ENCODE data around the gene UIMC1.
A peak's percentile ranks its signal among the peaks of the same experiment; 100 is the strongest.
"Not testable (repeated sequence)": the region's sequence is repeated elsewhere in the genome, so short reads cannot be mapped to it uniquely, and the experiment has no call there.

Gene UIMC1

DNA sequence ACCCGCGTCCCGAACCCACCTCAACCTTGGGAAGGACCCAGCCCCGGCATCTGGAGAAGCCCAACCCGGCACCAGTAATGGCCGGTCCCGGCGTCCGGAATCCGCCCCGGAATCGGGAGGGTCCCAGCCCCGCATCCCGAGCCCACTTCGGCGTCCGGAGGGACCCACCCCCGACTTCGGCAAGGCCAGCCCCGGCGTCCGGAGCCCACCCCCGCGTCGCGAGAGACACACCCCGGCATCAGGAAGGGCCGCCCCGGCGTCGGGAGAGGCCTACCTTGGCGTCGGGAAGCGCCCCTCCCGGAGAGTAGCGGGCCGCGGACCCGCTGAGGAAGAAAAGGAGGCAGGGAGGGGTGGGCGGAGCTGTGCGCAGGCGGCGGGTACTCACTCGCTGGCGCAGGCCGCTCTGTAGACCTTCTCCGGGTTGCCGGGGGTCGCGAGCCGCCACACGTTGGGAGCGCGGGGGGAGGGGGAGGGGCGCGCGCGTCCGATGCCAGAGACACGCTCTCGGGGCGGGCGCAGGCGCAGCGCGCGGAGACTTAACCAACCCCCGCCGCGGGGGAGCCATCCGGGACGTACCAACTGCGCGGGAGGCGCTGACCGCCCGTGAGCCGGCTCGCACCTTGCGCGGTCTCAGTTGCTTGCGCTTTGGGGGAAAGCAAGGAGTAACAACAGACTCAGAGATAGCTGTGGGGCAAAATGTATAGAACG, at the start of gene UIMC1:
Gene UIMC1, minus strand, starts transcription at position 515 of the 708 bp plus-strand sequence. CDS start 24,164 bp downstream, outside the sequence.
- Histone ChIP-seq H3K27me3 (ENCODE audit: insufficient read depth, low read length) (no peaks in the 10 kb centered on the region), H3K9ac (ENCODE audit: low read depth, low read length) (peak within 1 kb of the TSS; percentile 95), H3K4me3 (ENCODE audit: low read length) (peak within 1 kb of the TSS; percentile 93), H3K4me1 (ENCODE audit: insufficient read depth, low read length) (peaks cover 12% of the 10 kb centered on the region; the same call in 1 of the 2 replicates), H3K36me3 (ENCODE audit: insufficient read depth, low read depth, low read length) (no peaks in the 10 kb centered on the region), H3K9me3 (ENCODE audit: insufficient read depth, low read depth, low read length) (no peaks in the 10 kb centered on the region), H3K27ac (ENCODE audit: low read length) (peak within 1 kb of the TSS; percentile 68)

DNA sequence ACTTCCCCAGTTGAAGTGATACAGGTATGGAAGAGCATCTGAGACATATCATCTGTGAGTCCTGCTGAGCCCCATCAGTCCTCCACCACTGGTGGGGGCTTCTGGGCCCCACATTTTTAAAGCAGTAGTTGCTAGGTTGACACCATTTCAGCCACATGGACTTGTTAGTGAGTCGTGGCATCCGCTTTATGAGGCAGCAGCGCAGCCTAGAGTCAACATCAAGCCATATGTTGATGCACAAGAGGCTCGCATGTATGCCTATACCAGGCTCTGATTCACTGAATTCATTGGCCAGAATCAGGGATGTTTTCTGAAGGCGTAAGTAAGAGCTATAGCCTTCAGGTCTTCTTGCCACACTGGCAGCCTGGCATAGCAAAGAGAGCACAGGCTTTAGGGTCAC, 42.7 kb upstream of the UIMC1 start:
- H3K36me3 ChIP-seq (ENCODE audit: insufficient read depth, low read depth, low read length), result peaks cover 79% of the 10 kb centered on the region
- H3K27ac ChIP-seq (ENCODE audit: low read length), result no peak overlapping the region
- H3K4me1 ChIP-seq (ENCODE audit: insufficient read depth, low read length), result no peaks in the 10 kb centered on the region
- no peaks in the 10 kb centered on the region for H3K9me3 ChIP-seq (ENCODE audit: insufficient read depth, low read depth, low read length)
- no peaks in the 10 kb centered on the region for H3K27me3 ChIP-seq (ENCODE audit: insufficient read depth, low read length)
- H3K4me3 ChIP-seq (ENCODE audit: low read length), result no peak overlapping the region
- H3K9ac ChIP-seq (ENCODE audit: low read depth, low read length), result no peak overlapping the region

GRCh38 chr5:177048531-177048930, 42.0 kb upstream of the UIMC1 start:
- not testable (repeated sequence) for H3K27me3 ChIP-seq (ENCODE audit: insufficient read depth, low read length); H3K27ac ChIP-seq (ENCODE audit: low read length); H3K4me3 ChIP-seq (ENCODE audit: low read length); H3K4me1 ChIP-seq (ENCODE audit: insufficient read depth, low read length); H3K9me3 ChIP-seq (ENCODE audit: insufficient read depth, low read depth, low read length); H3K9ac ChIP-seq (ENCODE audit: low read depth, low read length)
- peaks cover 81% of the 10 kb centered on the region for H3K36me3 ChIP-seq (ENCODE audit: insufficient read depth, low read depth, low read length)

GRCh38 chr5:177045631-177046030, 39.1 kb upstream of the UIMC1 start:
- Histone ChIP-seq H3K27me3 (ENCODE audit: insufficient read depth, low read length) (no peaks in the 10 kb centered on the region), H3K9ac (ENCODE audit: low read depth, low read length) (no peak overlapping the region), H3K4me1 (ENCODE audit: insufficient read depth, low read length) (no peaks in the 10 kb centered on the region), H3K9me3 (ENCODE audit: insufficient read depth, low read depth, low read length) (no peaks in the 10 kb centered on the region), H3K36me3 (ENCODE audit: insufficient read depth, low read depth, low read length) (peaks cover 86% of the 10 kb centered on the region), H3K4me3 (ENCODE audit: low read length) (no peak overlapping the region), H3K27ac (ENCODE audit: low read length) (no peak overlapping the region)

DNA sequence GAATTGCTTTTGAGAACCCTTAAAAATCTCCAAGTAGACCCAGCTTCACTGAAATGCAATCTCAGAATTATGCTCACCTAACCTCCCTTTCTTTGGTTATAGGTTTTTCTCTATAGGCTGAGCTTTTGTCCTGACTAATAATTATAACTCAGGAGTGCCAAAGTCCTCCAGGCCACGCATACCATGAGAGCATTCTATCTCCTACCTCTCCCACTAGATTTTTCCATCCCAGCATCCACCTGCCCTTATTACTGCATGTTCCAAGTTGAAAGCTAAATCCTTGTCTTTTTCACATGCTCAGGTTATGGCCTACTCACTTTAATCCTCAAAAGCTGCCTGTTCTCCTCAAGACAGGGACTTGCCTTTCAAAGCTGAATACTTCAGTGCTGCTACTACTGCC, 38.1 kb upstream of the UIMC1 start:
- Histone ChIP-seq H3K27me3 (ENCODE audit: insufficient read depth, low read length) (no peaks in the 10 kb centered on the region), H3K9me3 (ENCODE audit: insufficient read depth, low read depth, low read length) (no peaks in the 10 kb centered on the region), H3K9ac (ENCODE audit: low read depth, low read length) (no peak overlapping the region), H3K4me1 (ENCODE audit: insufficient read depth, low read length) (no peaks in the 10 kb centered on the region), H3K27ac (ENCODE audit: low read length) (no peak overlapping the region), H3K36me3 (ENCODE audit: insufficient read depth, low read depth, low read length) (peaks cover 79% of the 10 kb centered on the region), H3K4me3 (ENCODE audit: low read length) (no peak overlapping the region)

DNA sequence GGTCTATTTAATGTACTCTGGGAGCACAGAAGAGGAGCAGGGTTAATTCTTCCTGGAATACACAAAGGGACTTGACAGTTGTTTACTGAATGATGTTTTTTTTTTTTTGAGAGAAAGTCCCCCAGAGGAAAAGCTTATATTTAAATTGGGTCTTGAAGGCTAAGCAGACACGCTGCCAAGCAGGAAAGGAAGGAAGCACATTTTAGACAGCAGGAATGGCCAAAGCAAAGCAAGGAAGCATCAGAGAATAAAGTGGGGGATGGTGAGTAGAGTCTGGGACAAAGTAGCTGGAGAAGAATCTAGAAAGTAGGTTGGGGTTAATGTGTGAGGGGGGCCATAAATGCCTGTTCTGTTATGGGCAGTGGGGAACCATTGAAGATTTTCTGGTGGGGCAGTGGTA, 37.4 kb upstream of the UIMC1 start:
- Histone ChIP-seq H3K4me3 (ENCODE audit: low read length) (no peak overlapping the region), H3K9ac (ENCODE audit: low read depth, low read length) (no peak overlapping the region), H3K4me1 (ENCODE audit: insufficient read depth, low read length) (no peaks in the 10 kb centered on the region), H3K36me3 (ENCODE audit: insufficient read depth, low read depth, low read length) (peaks cover 72% of the 10 kb centered on the region), H3K27me3 (ENCODE audit: insufficient read depth, low read length) (no peaks in the 10 kb centered on the region), H3K9me3 (ENCODE audit: insufficient read depth, low read depth, low read length) (no peaks in the 10 kb centered on the region), H3K27ac (ENCODE audit: low read length) (no peak overlapping the region)

DNA sequence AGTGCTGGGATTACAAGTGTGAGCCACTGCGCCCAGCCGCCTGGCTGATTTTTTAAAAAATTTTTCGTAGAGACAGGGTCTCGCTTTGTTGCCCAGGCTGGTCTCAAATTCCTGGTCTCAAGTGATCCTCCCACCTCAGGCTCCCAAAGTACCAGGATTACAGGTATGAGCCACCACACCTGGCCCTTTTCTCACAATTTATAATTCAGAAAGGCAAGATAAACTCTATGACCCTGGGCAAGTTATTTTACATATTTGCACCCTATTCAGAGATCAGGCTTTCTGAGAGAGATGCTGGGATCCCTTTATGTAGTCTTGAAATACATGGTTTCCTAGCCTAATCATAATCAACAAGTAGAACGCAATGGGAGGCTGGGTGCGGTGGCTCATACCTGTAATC, 36.5 kb upstream of the UIMC1 start:
- H3K9me3 ChIP-seq (ENCODE audit: insufficient read depth, low read depth, low read length), result no peaks in the 10 kb centered on the region
- H3K27ac ChIP-seq (ENCODE audit: low read length), result no peak overlapping the region
- H3K36me3 ChIP-seq (ENCODE audit: insufficient read depth, low read depth, low read length), result peaks cover 71% of the 10 kb centered on the region
- no peak overlapping the region for H3K9ac ChIP-seq (ENCODE audit: low read depth, low read length)
- no peaks in the 10 kb centered on the region for H3K27me3 ChIP-seq (ENCODE audit: insufficient read depth, low read length)
- no peak overlapping the region for H3K4me3 ChIP-seq (ENCODE audit: low read length)
- no peaks in the 10 kb centered on the region for H3K4me1 ChIP-seq (ENCODE audit: insufficient read depth, low read length)

DNA sequence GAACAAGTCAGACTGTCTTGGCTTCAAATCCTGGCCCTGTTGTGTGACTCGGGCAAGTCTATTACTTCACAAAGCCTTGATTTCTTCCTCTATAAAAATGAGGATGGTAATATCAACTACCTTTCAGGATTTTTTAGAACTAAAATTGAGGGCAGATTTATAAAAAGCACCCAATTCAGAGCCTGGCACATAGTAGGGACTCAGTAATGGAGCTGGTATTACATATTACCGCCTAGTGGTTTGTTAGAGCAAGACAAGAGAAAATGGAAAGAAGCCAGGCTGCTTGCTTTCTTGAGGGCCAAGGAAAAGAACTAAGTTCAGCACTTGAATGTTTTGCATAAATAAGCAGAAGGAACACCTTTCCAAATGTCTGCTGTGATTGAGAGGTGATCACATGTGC, 35.4 kb upstream of the UIMC1 start:
- no peaks in the 10 kb centered on the region for H3K9me3 ChIP-seq (ENCODE audit: insufficient read depth, low read depth, low read length)
- peaks cover 69% of the 10 kb centered on the region for H3K36me3 ChIP-seq (ENCODE audit: insufficient read depth, low read depth, low read length)
- no peaks in the 10 kb centered on the region for H3K4me1 ChIP-seq (ENCODE audit: insufficient read depth, low read length)
- H3K9ac ChIP-seq (ENCODE audit: low read depth, low read length), result no peak overlapping the region
- no peak overlapping the region for H3K27ac ChIP-seq (ENCODE audit: low read length)
- no peaks in the 10 kb centered on the region for H3K27me3 ChIP-seq (ENCODE audit: insufficient read depth, low read length)
- H3K4me3 ChIP-seq (ENCODE audit: low read length), result no peak overlapping the region

DNA sequence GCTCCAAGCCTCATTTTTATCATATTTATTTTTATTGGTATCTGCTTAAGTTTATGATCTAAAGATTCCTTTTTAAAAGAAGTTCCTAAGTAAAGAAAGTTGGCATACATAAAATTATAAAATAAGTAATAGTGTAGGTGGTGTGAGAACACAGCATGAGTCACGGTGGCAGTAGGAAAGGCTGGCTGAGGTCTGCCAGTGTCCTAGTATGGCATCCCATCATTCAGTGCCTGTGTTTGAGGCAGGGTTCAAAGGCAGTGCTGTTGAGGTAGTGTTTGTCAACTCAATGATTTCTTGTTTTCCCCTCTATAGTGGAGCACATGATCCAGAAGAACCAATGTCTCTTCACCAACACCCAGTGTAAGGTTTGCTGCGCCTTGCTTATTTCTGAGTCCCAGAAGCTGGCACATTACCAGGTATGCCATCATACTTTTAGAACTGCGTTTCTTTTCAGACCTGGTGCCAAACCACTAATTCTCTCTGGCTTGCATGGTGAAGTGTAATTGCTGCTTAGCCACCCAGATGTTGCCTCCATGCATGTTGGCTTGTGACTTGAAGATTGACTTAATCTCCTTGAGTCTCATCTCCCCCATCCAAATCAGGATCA, 34.3 kb upstream of the UIMC1 start:
- H3K27ac ChIP-seq (ENCODE audit: low read length), result no peak overlapping the region
- peaks cover 60% of the 10 kb centered on the region for H3K36me3 ChIP-seq (ENCODE audit: insufficient read depth, low read depth, low read length)
- no peak overlapping the region for H3K4me3 ChIP-seq (ENCODE audit: low read length)
- no peaks in the 10 kb centered on the region for H3K9me3 ChIP-seq (ENCODE audit: insufficient read depth, low read depth, low read length)
- no peak overlapping the region for H3K9ac ChIP-seq (ENCODE audit: low read depth, low read length)
- no peaks in the 10 kb centered on the region for H3K27me3 ChIP-seq (ENCODE audit: insufficient read depth, low read length)
- H3K4me1 ChIP-seq (ENCODE audit: insufficient read depth, low read length), result peaks cover 8% of the 10 kb centered on the region; the same call in 1 of the 2 replicates

GRCh38 chr5:177036921-177037320, 30.3 kb upstream of the UIMC1 start:
- Histone ChIP-seq H3K27me3 (ENCODE audit: insufficient read depth, low read length) (no peaks in the 10 kb centered on the region), H3K4me1 (ENCODE audit: insufficient read depth, low read length) (peaks cover 10% of the 10 kb centered on the region; the same call in 1 of the 2 replicates), H3K27ac (ENCODE audit: low read length) (no peak overlapping the region), H3K4me3 (ENCODE audit: low read length) (no peak overlapping the region), H3K9ac (ENCODE audit: low read depth, low read length) (no peak overlapping the region), H3K36me3 (ENCODE audit: insufficient read depth, low read depth, low read length) (peaks cover 23% of the 10 kb centered on the region), H3K9me3 (ENCODE audit: insufficient read depth, low read depth, low read length) (no peaks in the 10 kb centered on the region)

- no peaks in the 10 kb centered on the region for H3K9me3 ChIP-seq (ENCODE audit: insufficient read depth, low read depth, low read length)
- no peak overlapping the region for H3K4me3 ChIP-seq (ENCODE audit: low read length)
- H3K4me1 ChIP-seq (ENCODE audit: insufficient read depth, low read length), result peaks cover 10% of the 10 kb centered on the region; the same call in 1 of the 2 replicates
- no peaks in the 10 kb centered on the region for H3K27me3 ChIP-seq (ENCODE audit: insufficient read depth, low read length)
- no peak overlapping the region for H3K9ac ChIP-seq (ENCODE audit: low read depth, low read length)
- no peak overlapping the region for H3K27ac ChIP-seq (ENCODE audit: low read length)
- peaks cover 19% of the 10 kb centered on the region for H3K36me3 ChIP-seq (ENCODE audit: insufficient read depth, low read depth, low read length)
Measured at GRCh38 chr5:177036443-177036842, 29.9 kb upstream of the UIMC1 start.

DNA sequence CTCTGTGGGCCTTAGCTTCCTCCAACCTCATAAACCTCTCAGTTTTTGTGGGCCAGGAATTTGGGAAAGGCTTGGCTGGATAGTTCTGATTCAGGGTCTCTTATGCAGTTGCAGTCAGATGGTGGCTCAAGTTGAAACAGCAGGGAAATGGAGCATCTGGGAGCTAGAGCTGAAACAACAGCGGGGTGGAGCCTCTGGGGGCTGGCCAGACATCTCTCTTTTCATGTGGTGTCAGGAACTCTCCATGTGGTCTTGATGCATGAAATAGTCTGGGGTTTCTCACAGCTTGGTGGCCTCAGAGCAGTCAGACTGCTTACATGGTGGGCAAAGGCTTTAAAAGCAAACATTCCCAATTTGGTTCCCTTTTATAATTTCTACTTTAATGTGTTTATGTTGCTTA, 29.4 kb upstream of the UIMC1 start:
- Histone ChIP-seq H3K9me3 (ENCODE audit: insufficient read depth, low read depth, low read length) (no peaks in the 10 kb centered on the region), H3K36me3 (ENCODE audit: insufficient read depth, low read depth, low read length) (peaks cover 14% of the 10 kb centered on the region), H3K27ac (ENCODE audit: low read length) (no peak overlapping the region), H3K4me3 (ENCODE audit: low read length) (no peak overlapping the region), H3K4me1 (ENCODE audit: insufficient read depth, low read length) (peaks cover 10% of the 10 kb centered on the region; the same call in 1 of the 2 replicates), H3K9ac (ENCODE audit: low read depth, low read length) (no peak overlapping the region), H3K27me3 (ENCODE audit: insufficient read depth, low read length) (no peaks in the 10 kb centered on the region)
